Duodenal mucosa (tissue), 2 donors: ENCODE results near the gene FAM236B.
"Not testable (repeated sequence)": the region's sequence is repeated elsewhere in the genome, so short reads cannot be mapped to it uniquely, and the experiment has no call there.

Experiments used
- H3K27ac ChIP-seq: one replicate; pipeline ENCODE4 v1.7.0; 2013; ENCODE audit warnings: low read depth, low read length
- H3K27me3 ChIP-seq, 2 donors: one replicate each; pipeline ENCODE4 v1.7.0; 2013; ENCODE audit warnings: low read length in 2 of 2, control low read depth in 1 of 2; ENCODE audit not compliant: insufficient read depth in 2 of 2, control insufficient read depth in 1 of 2
- H3K36me3 ChIP-seq, 2 donors: one replicate each; pipeline ENCODE4 v1.7.0; 2013; ENCODE audit warnings: low read length in 2 of 2, control low read depth in 1 of 2; ENCODE audit not compliant: insufficient read depth in 2 of 2, control insufficient read depth in 1 of 2
- H3K4me1 ChIP-seq, 2 donors: one replicate each; pipeline ENCODE4 v1.7.0; 2013; ENCODE audit warnings: low read length in 2 of 2, control low read depth in 1 of 2; ENCODE audit not compliant: insufficient read depth in 2 of 2, control insufficient read depth in 1 of 2
- H3K4me3 ChIP-seq, 2 donors: one replicate each; pipeline ENCODE4 v1.7.0; 2013; ENCODE audit warnings: low read length in 2 of 2, low read depth in 1 of 2
- H3K9ac ChIP-seq, 2 donors: one replicate each; pipeline ENCODE4 v1.7.0; 2013; ENCODE audit warnings: low read length in 2 of 2, low read depth in 1 of 2
- H3K9me3 ChIP-seq, 2 donors: one replicate each; pipeline ENCODE4 v1.7.0; 2013; ENCODE audit warnings: low read length in 2 of 2, control low read depth in 1 of 2; ENCODE audit not compliant: control insufficient read depth in 1 of 2

FAM236B gene

GRCh38 chrX:72760454-72760853, 22.0 kb downstream of the FAM236B start:
- H3K9ac ChIP-seq, H3K27ac ChIP-seq, H3K9me3 ChIP-seq, H3K4me3 ChIP-seq, H3K4me1 ChIP-seq, H3K27me3 ChIP-seq, H3K36me3 ChIP-seq: not testable (repeated sequence)

- not testable (repeated sequence) for H3K9ac ChIP-seq, H3K4me3 ChIP-seq, H3K9me3 ChIP-seq, H3K27me3 ChIP-seq, H3K4me1 ChIP-seq, H3K36me3 ChIP-seq, H3K27ac ChIP-seq
Observed at GRCh38 chrX:72748545-72748944, 33.9 kb downstream of the FAM236B start.

DNA sequence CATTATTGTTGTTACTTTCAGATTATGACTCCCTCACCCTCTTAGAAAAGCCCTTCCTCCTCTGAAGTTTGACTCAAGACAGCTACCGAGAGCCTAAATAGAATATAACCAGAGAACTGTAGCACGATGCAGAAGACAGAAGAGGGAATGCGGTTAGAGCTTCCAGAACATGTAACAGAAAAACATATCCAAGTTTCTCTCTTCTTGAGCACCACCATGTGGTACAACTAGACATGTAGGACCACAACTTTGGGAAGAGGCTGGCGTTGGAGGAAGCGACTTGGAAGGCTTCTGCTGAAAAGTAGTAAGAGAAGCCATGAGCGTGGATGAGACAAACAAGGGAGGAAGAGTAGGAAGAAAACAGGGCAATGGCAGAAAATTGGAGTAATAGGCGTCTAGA, 36.9 kb downstream of the FAM236B start:
- H3K4me1 ChIP-seq, H3K27me3 ChIP-seq, H3K9me3 ChIP-seq, H3K36me3 ChIP-seq, H3K4me3 ChIP-seq, H3K27ac ChIP-seq, H3K9ac ChIP-seq: not testable (repeated sequence)

GRCh38 chrX:72735561-72735960, 46.9 kb downstream of the FAM236B start:
- no peak overlapping the region for H3K4me3 ChIP-seq
- H3K27me3 ChIP-seq = no peaks in the 10 kb centered on the region
- no peak overlapping the region for H3K27ac ChIP-seq
- H3K4me1 ChIP-seq = no peaks in the 10 kb centered on the region
- no peaks in the 10 kb centered on the region for H3K36me3 ChIP-seq
- H3K9me3 ChIP-seq = no peaks in the 10 kb centered on the region
- no peak overlapping the region for H3K9ac ChIP-seq

DNA sequence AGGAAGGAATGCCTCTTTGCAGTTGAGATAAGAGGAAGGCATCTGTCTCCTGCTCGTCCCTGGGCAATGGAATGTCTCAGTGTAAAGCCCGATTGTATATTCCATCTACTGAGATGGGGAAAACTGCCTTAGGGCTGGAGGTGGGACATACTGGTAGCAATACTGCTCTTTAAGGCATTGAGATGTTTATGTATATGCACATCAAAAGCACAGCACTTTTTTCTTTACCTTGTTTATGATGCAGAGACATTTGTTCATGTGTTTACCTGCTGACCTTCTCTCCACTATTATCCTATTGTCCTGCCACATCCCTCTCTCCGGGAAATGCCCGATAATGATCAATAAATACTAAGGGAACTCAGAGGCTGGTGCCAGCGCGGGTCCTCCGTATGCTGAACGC, 48.8 kb downstream of the FAM236B start:
- not testable (repeated sequence) for H3K4me1 ChIP-seq, H3K27me3 ChIP-seq, H3K36me3 ChIP-seq, H3K9me3 ChIP-seq, H3K4me3 ChIP-seq, H3K9ac ChIP-seq, H3K27ac ChIP-seq
